Measurements from ENCODE around the gene PPFIA4.

DNA sequence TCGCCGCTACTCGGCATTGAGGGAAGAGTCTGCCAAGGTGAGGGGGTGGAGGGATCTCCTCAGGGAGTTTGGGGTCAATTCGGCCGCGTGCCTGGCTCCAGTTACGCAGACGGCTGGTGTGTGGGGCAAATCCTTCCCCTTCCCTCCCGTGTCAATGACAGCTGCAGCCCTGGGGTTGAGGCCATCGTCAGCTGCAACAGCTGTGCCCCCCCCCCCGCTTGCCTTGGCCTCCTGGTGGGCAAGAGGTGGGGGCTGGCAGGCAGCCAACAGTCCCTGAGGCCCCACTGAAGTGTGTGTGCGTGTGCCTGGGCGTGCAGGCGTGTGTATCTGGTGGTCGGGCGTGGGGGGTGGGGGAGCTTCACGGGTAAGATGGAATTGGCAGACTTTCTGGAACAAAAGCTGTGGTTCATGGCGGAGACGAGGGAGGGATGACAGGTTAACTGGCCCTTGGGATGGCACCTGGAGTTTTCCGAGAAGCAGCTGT lies 25.6 kb downstream of the PPFIA4 start:
- TF ChIP-seq, protein P1, sequence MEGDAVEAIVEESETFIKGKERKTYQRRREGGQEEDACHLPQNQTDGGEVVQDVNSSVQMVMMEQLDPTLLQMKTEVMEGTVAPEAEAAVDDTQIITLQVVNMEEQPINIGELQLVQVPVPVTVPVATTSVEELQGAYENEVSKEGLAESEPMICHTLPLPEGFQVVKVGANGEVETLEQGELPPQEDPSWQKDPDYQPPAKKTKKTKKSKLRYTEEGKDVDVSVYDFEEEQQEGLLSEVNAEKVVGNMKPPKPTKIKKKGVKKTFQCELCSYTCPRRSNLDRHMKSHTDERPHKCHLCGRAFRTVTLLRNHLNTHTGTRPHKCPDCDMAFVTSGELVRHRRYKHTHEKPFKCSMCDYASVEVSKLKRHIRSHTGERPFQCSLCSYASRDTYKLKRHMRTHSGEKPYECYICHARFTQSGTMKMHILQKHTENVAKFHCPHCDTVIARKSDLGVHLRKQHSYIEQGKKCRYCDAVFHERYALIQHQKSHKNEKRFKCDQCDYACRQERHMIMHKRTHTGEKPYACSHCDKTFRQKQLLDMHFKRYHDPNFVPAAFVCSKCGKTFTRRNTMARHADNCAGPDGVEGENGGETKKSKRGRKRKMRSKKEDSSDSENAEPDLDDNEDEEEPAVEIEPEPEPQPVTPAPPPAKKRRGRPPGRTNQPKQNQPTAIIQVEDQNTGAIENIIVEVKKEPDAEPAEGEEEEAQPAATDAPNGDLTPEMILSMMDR (IDR thresholded peaks at IDR 0.05; ENCODE audit: extremely low read depth in 1 of 2, insufficient read depth in 1 of 2, low read depth in 1 of 2, low read length in 2 of 2) = no peak
- TF ChIP-seq JUN (IDR thresholded peaks at IDR 0.05; ENCODE audit: borderline replicate concordance, insufficient read depth, insufficient read length, low read depth) (no peak), GATA2 (IDR thresholded peaks at IDR 0.05; ENCODE audit: insufficient read depth, insufficient read length, low read depth, low read length) (no peak), POLR2A (IDR thresholded peaks at IDR 0.05; ENCODE audit: low read depth, low read length) (no peak), EZH2 (IDR thresholded peaks at IDR 0.05; ENCODE audit: borderline replicate concordance, low read depth, low read length, severe bottlenecking) (no peak)
- TF ChIP-seq, protein P2, sequence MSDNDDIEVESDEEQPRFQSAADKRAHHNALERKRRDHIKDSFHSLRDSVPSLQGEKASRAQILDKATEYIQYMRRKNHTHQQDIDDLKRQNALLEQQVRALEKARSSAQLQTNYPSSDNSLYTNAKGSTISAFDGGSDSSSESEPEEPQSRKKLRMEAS (IDR thresholded peaks at IDR 0.05; ENCODE audit: insufficient read depth, insufficient read length) = no peak

Measured in endothelial cell of umbilical vein (primary cell).